ENCODE results near the gene CNOT1.

DNA sequence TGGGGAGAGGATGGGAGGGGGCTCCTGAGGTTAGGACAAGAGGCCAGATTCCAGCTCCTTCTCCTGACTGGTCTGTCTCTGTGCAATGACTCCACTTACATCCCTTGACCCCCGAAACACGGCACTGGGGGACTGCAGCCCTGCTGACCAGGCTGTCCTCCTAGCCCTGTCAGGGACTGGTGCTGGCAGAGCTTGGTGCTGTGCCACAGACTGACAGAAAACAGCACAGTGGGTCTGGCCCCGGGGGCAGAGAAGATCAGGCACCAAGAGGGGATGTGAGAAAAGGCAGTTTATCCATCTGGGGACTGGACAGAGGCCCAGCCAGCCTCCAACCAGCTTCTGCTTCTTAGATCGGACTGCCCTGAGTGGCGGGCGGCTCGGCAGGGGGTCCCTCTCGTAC lies 35.6 kb upstream of the CNOT1 start:
- TF ChIP-seq, protein P1, sequence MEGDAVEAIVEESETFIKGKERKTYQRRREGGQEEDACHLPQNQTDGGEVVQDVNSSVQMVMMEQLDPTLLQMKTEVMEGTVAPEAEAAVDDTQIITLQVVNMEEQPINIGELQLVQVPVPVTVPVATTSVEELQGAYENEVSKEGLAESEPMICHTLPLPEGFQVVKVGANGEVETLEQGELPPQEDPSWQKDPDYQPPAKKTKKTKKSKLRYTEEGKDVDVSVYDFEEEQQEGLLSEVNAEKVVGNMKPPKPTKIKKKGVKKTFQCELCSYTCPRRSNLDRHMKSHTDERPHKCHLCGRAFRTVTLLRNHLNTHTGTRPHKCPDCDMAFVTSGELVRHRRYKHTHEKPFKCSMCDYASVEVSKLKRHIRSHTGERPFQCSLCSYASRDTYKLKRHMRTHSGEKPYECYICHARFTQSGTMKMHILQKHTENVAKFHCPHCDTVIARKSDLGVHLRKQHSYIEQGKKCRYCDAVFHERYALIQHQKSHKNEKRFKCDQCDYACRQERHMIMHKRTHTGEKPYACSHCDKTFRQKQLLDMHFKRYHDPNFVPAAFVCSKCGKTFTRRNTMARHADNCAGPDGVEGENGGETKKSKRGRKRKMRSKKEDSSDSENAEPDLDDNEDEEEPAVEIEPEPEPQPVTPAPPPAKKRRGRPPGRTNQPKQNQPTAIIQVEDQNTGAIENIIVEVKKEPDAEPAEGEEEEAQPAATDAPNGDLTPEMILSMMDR (IDR thresholded peaks at IDR 0.05; ENCODE audit: low read depth, low read length), result no peak
- TF ChIP-seq EZH2phosphoT487 (IDR thresholded peaks at IDR 0.05; ENCODE audit: low read depth), result no peak
